Activated CD8-positive, alpha-beta memory T cell treated with anti-CD3 and anti-CD28 coated beads for 4 hours (primary cell): ENCODE data around the gene KRTAP3-3.

Source experiments
- DNase-seq, 2 donors: peaks; one replicate each; pipeline ENCODE4 v3.0.0-alpha.2; 2020; ENCODE audit warnings: low read depth in 2 of 2

KRTAP3-3 gene

GRCh38 chr17:40958086-40958953 is 35.6 kb downstream of the KRTAP3-3 start:
- no peak for DNase-seq

GRCh38 chr17:40956401-40957254 is 37.3 kb downstream of the KRTAP3-3 start:
- no peak for DNase-seq

- DNase-seq: no peak
Measured at GRCh38 chr17:40953881-40954280, 40.1 kb downstream of the KRTAP3-3 start.

GRCh38 chr17:40952661-40953060 is 41.3 kb downstream of the KRTAP3-3 start:
- no peak for DNase-seq

GRCh38 chr17:40952154-40952553 is 41.8 kb downstream of the KRTAP3-3 start:
- no peak for DNase-seq

GRCh38 chr17:40951011-40951622 is 42.8 kb downstream of the KRTAP3-3 start:
- DNase-seq: no peak

GRCh38 chr17:40950176-40950575 is 43.8 kb downstream of the KRTAP3-3 start:
- DNase-seq: no peak

GRCh38 chr17:40949418-40949817 is 44.5 kb downstream of the KRTAP3-3 start:
- no peak for DNase-seq

- no peak for DNase-seq
Measured at GRCh38 chr17:40947929-40948328, 46.0 kb downstream of the KRTAP3-3 start.

- DNase-seq: no peak
Measured at GRCh38 chr17:40945414-40945813, 48.5 kb downstream of the KRTAP3-3 start.

- no peak for DNase-seq
Measured at GRCh38 chr17:40944531-40944930, 49.4 kb downstream of the KRTAP3-3 start.
